IMR-90 (cell line): ENCODE measurements around the gene OR2AK2. TPM values are rescaled to one million over a fixed set of nuclear protein-coding genes. Genes with fewer than 3 reads are reported as not detected.

Source experiments
- ATAC-seq: fragments of 200-7000 bp; cut with Tn5 transposase; 2 replicates; pipeline ENCODE4 v1.9.1; 2020; ENCODE audit warnings: low read depth, mild to moderate bottlenecking, moderate library complexity
- BruUV-seq: library from RNA; stranded (reverse); fragments of 400-500 nt; replicated peaks from 2 replicates; lab custom pipeline; 2021; lab: Mats Ljungman, UMichigan
- CTCF ChIA-PET: fragments of 300-600 bp; formaldehyde crosslinking; extraction: SDS; loops from one replicate; lab custom pipeline; 2021; ENCODE audit warnings: antibody characterized with exemption; lab: Yijun Ruan, JAX
- POLR2A ChIA-PET: fragments of 300-600 bp; sonication (Branson Sonifier 250); formaldehyde crosslinking; loops from one replicate; lab custom pipeline; 2022; ENCODE audit warnings: antibody characterized with exemption; ENCODE audit not compliant: unreplicated experiment; lab: Charles Lee
- DNase-seq: peaks from one replicate; pipeline ENCODE4 v3.0.0; 2013
- H2AFZ ChIP-seq: replicated peaks from 2 replicates; pipeline ENCODE3; 2013; ENCODE audit warnings: low read length, mild to moderate bottlenecking; ENCODE audit not compliant: poor library complexity
- H2AK5ac ChIP-seq: 2 replicates; pipeline ENCODE4 v1.6.1; 2013; ENCODE audit warnings: low read depth, low read length, inconsistent platforms
- H2AK9ac ChIP-seq: replicated peaks from 2 replicates; pipeline ENCODE3; 2013; ENCODE audit warnings: mild to moderate bottlenecking, low read depth, low read length, moderate library complexity; ENCODE audit not compliant: poor library complexity
- H2BK120ac ChIP-seq: 2 replicates; pipeline ENCODE4 v1.6.1; 2013; ENCODE audit warnings: low read depth, low read length, inconsistent platforms
- H2BK15ac ChIP-seq: 3 replicates; pipeline ENCODE4 v1.6.1; 2013; ENCODE audit warnings: low read depth, low read length, inconsistent platforms
- H2BK20ac ChIP-seq: 2 replicates; pipeline ENCODE4 v1.6.1; 2013; ENCODE audit warnings: low read depth, mild to moderate bottlenecking, inconsistent platforms, low read length, moderate library complexity
- H2BK5ac ChIP-seq: 2 replicates; pipeline ENCODE4 v1.6.1; 2013; ENCODE audit warnings: mild to moderate bottlenecking, low read depth, low read length, inconsistent platforms; ENCODE audit not compliant: poor library complexity, severe bottlenecking
- H3K14ac ChIP-seq: replicated peaks from 2 replicates; pipeline ENCODE4 v1.6.1; 2013; ENCODE audit warnings: low read depth, low read length, inconsistent platforms
- H3K18ac ChIP-seq: 2 replicates; pipeline ENCODE4 v1.6.1; 2013; ENCODE audit warnings: low read depth, low read length, control low read depth
- H3K23ac ChIP-seq: 2 replicates; pipeline ENCODE4 v1.6.1; 2013; ENCODE audit warnings: low read depth, low read length, inconsistent platforms
- H3K27ac ChIP-seq: 2 replicates; pipeline ENCODE4 v1.5.1; 2013; ENCODE audit warnings: mild to moderate bottlenecking, control low read depth, low read length; ENCODE audit not compliant: insufficient read depth
- H3K27me3 ChIP-seq: 2 replicates; pipeline ENCODE4 v1.6.1; 2013; ENCODE audit warnings: low read length; ENCODE audit not compliant: control insufficient read depth, insufficient read depth
- H3K36me3 ChIP-seq: 2 replicates; pipeline ENCODE4 v1.6.1; 2013; ENCODE audit warnings: low read length, mixed read lengths; ENCODE audit not compliant: control insufficient read depth, insufficient read depth
- H3K4ac ChIP-seq: 2 replicates; pipeline ENCODE4 v1.6.1; 2013; ENCODE audit warnings: low read depth, low read length, inconsistent platforms
- H3K4me1 ChIP-seq: 2 replicates; pipeline ENCODE4 v1.6.1; 2013; ENCODE audit warnings: low read length, mixed read lengths; ENCODE audit not compliant: control insufficient read depth, insufficient read depth
- H3K4me2 ChIP-seq: 2 replicates; pipeline ENCODE4 v1.6.1; 2013; ENCODE audit warnings: low read depth, mild to moderate bottlenecking, control low read depth, low read length, moderate library complexity
- H3K4me3 ChIP-seq: 2 replicates; pipeline ENCODE4 v1.5.1; 2013; ENCODE audit warnings: low read depth, mild to moderate bottlenecking, control low read depth, low read length, moderate library complexity; ENCODE audit not compliant: insufficient read depth
- H3K56ac ChIP-seq: 2 replicates; pipeline ENCODE4 v1.6.1; 2013; ENCODE audit warnings: low read length, inconsistent platforms; ENCODE audit not compliant: insufficient read depth; ENCODE audit errors: extremely low read depth
- H3K79me1 ChIP-seq, 2 experiments: 2 replicates each; pipeline ENCODE4 v1.6.1; 2013; ENCODE audit warnings: low read length in 2 of 2, inconsistent platforms in 1 of 2, low read depth in 1 of 2
- H3K9ac ChIP-seq: 2 replicates; pipeline ENCODE4 v1.6.1; 2013; ENCODE audit warnings: low read depth, low read length, control low read depth
- H3K9me1 ChIP-seq: 2 replicates; pipeline ENCODE4 v1.6.1; 2013; ENCODE audit warnings: low read length, inconsistent platforms; ENCODE audit not compliant: insufficient read depth
- H3K9me3 ChIP-seq: 2 replicates; pipeline ENCODE4 v1.6.1; 2013; ENCODE audit warnings: low read length; ENCODE audit not compliant: control insufficient read depth, insufficient read depth
- H4K20me1 ChIP-seq: 2 replicates; pipeline ENCODE4 v1.6.1; 2013; ENCODE audit warnings: low read length, inconsistent platforms; ENCODE audit not compliant: insufficient read depth
- H4K5ac ChIP-seq: 2 replicates; pipeline ENCODE4 v1.6.1; 2013; ENCODE audit warnings: mild to moderate bottlenecking, low read depth, low read length, control low read depth
- H4K8ac ChIP-seq, 2 experiments: 2 replicates each; pipeline ENCODE4 v1.6.1; 2013; ENCODE audit warnings: low read depth in 2 of 2, low read length in 2 of 2, control low read depth in 1 of 2, inconsistent platforms in 1 of 2
- H4K91ac ChIP-seq: 2 replicates; pipeline ENCODE4 v1.6.1; 2013; ENCODE audit warnings: low read depth, low read length, inconsistent platforms; ENCODE audit not compliant: insufficient read depth
- BHLHE40 ChIP-seq: fragments of 150-350 bp; IDR thresholded peaks from 2 replicates; pipeline ENCODE4 v1.6.1; 2016; ENCODE audit warnings: mild to moderate bottlenecking, low read depth, low read length
- MAFK ChIP-seq: IDR thresholded peaks from 2 replicates; pipeline ENCODE4 v1.6.1; 2012; ENCODE audit warnings: low read depth, low read length, improper control_type of control experiment
- MXI1 ChIP-seq: IDR thresholded peaks from 2 replicates; pipeline ENCODE4 v1.6.1; 2012; ENCODE audit warnings: low read depth, mild to moderate bottlenecking, low read length, moderate library complexity, borderline replicate concordance
- WGBS, 2 experiments: methylation state at CpG; one replicate each; pipeline versions ENCODE4 v1.1.5 to v1.1.7; 2013; ENCODE audit warnings: missing lambda C conversion rate in 2 of 2; ENCODE audit not compliant: insufficient read length in 1 of 2; ENCODE audit errors: extremely low coverage in 2 of 2; 5-methylcytosine and 5-hydroxymethylcytosine counted together
- dilution Hi-C: fragments of 300-500 bp; cut with HindIII; formaldehyde crosslinking; loops from one replicate; pipeline ENCODE4 v1.14.3; 2018; ENCODE audit warnings: low sequenced_read_pairs; ENCODE audit not compliant: unreplicated experiment
- in situ Hi-C: fragments of 300-500 bp; cut with MboI; formaldehyde crosslinking; loops from 3 replicates; pipeline ENCODE4 v1.14.3; 2019; ENCODE audit warnings: low sequenced_read_pairs, inconsistent platforms, mixed read lengths
- intact Hi-C: fragments of 100-400 bp; cut with micrococcal nuclease; formaldehyde crosslinking; loops from 2 replicates; pipeline ENCODE4 v1.10.0; 2022
- polyA plus RNA-seq, 3 experiments: library from polyadenylated mRNA; depleted of rRNA; stranded (reverse); fragments of >200 nt; gene quantifications; 2 replicates each; pipeline ENCODE4 v1.2.3, GENCODE V29; 2012; ENCODE audit warnings: low replicate concordance in 1 of 3
- total RNA-seq: library from RNA; depleted of rRNA; stranded (reverse); fragments of >200 nt; gene quantifications from 2 replicates; pipeline ENCODE4 v1.2.3, GENCODE V29; 2012
- TF ChIP-seq, protein P1 (sequence below): conservative IDR thresholded peaks from 2 replicates; pipeline ENCODE4 v1.5.1; 2012; ENCODE audit warnings: mild to moderate bottlenecking, low read depth, low read length, improper control_type of control experiment

Gene OR2AK2
- total and polyA plus RNA-seq, 2 of the 4 experiments (the other 2 are of a cell fraction), result not detected

DNA sequence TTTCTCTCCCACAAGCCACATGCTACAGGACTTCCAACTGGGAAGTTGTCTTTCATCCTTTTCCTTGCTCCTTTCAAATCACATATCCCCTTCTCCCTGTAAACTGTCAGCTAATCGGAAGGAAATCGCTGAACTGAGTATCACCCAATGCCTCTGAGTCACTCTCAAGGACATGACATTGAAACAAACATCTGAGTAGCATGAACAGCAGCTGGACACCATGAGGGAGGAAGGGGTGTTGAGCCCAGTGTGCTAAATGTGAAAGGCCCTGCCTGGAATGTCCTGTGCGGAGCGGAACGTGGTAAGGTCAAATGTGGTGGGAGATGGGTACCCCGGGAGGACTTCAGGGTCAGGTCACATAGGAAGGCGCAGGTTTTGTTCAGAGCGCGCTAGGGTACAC is 40.2 kb upstream of the OR2AK2 start, which contains the start of gene OR2AJ1:
OR2AJ1 (plus strand) TSS at position 22 of the 400 bp plus-strand sequence. CDS start 8,880 bp downstream, outside the sequence.
- H2BK20ac ChIP-seq, result no peak within 1 kb of the TSS
- no peak within 1 kb of the TSS for H3K4me2 ChIP-seq
- no peak for TF ChIP-seq MAFK
- no peak for TF ChIP-seq MXI1
- TF ChIP-seq BHLHE40, result no peak
- TF ChIP-seq, protein P1, sequence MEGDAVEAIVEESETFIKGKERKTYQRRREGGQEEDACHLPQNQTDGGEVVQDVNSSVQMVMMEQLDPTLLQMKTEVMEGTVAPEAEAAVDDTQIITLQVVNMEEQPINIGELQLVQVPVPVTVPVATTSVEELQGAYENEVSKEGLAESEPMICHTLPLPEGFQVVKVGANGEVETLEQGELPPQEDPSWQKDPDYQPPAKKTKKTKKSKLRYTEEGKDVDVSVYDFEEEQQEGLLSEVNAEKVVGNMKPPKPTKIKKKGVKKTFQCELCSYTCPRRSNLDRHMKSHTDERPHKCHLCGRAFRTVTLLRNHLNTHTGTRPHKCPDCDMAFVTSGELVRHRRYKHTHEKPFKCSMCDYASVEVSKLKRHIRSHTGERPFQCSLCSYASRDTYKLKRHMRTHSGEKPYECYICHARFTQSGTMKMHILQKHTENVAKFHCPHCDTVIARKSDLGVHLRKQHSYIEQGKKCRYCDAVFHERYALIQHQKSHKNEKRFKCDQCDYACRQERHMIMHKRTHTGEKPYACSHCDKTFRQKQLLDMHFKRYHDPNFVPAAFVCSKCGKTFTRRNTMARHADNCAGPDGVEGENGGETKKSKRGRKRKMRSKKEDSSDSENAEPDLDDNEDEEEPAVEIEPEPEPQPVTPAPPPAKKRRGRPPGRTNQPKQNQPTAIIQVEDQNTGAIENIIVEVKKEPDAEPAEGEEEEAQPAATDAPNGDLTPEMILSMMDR, result no peak
- no peak within 1 kb of the TSS for H3K18ac ChIP-seq
- in situ Hi-C loops, result no loop called here
- BruUV-seq, result no TSS peak
- ATAC-seq (no peak), DNase-seq (no peak)
- H3K36me3 ChIP-seq, result no peaks in the 10 kb centered on the region
- H4K8ac ChIP-seq, result no peak within 1 kb of the TSS
- H3K79me1 ChIP-seq, result no peaks in the 10 kb centered on the region
- H3K23ac ChIP-seq, result no peak within 1 kb of the TSS
- CTCF ChIA-PET, result no interaction called here
- H4K5ac ChIP-seq, result no peak within 1 kb of the TSS
- no peak within 1 kb of the TSS for H4K91ac ChIP-seq
- no peak within 1 kb of the TSS for H3K9ac ChIP-seq
- no peak within 1 kb of the TSS for H2AK9ac ChIP-seq
- H3K4me3 ChIP-seq, result no peak within 1 kb of the TSS
- no peaks in the 10 kb centered on the region for H3K27me3 ChIP-seq
- H3K9me3 ChIP-seq, result peaks cover 7% of the 10 kb centered on the region; the same call in 1 of the 2 replicates
- H3K14ac ChIP-seq, result no peak within 1 kb of the TSS
- H2BK120ac ChIP-seq, result no peak within 1 kb of the TSS
- dilution Hi-C loops, result no loop called here
- POLR2A ChIA-PET, result no interaction called here
- WGBS, 2 experiments, result 62% methylated on average over 3 of the region's 9 CpGs; no CpG with 5 or more reads in 1 of the 2 experiments
- H4K20me1 ChIP-seq, result no peaks in the 10 kb centered on the region
- H2AFZ ChIP-seq, result no peak within 1 kb of the TSS
- no peak within 1 kb of the TSS for H2BK15ac ChIP-seq
- no peak within 1 kb of the TSS for H2AK5ac ChIP-seq
- H2BK5ac ChIP-seq, result no peak within 1 kb of the TSS
- no peaks in the 10 kb centered on the region for H3K9me1 ChIP-seq
- H3K27ac ChIP-seq, result no peak within 1 kb of the TSS
- H3K56ac ChIP-seq, result no peak within 1 kb of the TSS
- H3K4ac ChIP-seq, result no peak within 1 kb of the TSS
- intact Hi-C loops, result no loop called here
- no peaks in the 10 kb centered on the region for H3K4me1 ChIP-seq
